ENCODE results near the gene COL19A1. TPM values are rescaled to one million over a fixed set of nuclear protein-coding genes. Genes with fewer than 3 reads are reported as not detected.
"Not testable (repeated sequence)": the region's sequence is repeated elsewhere in the genome, so short reads cannot be mapped to it uniquely, and the experiment has no call there.

Gene COL19A1
- total RNA-seq, 1 experiment from 2014 or later: not detected

GRCh38 chr6:69887714-69888345 lies 21.5 kb downstream of the COL19A1 start:
- DNase-seq (ENCODE audit: low read depth, low spot score): no peak
- POLR2A ChIA-PET: no interaction called here

GRCh38 chr6:69888482-69889233 lies 22.3 kb downstream of the COL19A1 start:
- no TSS peak for BruUV-seq (replicated peaks)
- no peaks in the 10 kb centered on the region for H3K9me3 ChIP-seq (ENCODE audit: control insufficient read depth, insufficient read depth, low read depth, low read length)
- H3K36me3 ChIP-seq (ENCODE audit: control insufficient read depth, insufficient read depth, low read length): no peaks in the 10 kb centered on the region
- TF ChIP-seq, protein P1, sequence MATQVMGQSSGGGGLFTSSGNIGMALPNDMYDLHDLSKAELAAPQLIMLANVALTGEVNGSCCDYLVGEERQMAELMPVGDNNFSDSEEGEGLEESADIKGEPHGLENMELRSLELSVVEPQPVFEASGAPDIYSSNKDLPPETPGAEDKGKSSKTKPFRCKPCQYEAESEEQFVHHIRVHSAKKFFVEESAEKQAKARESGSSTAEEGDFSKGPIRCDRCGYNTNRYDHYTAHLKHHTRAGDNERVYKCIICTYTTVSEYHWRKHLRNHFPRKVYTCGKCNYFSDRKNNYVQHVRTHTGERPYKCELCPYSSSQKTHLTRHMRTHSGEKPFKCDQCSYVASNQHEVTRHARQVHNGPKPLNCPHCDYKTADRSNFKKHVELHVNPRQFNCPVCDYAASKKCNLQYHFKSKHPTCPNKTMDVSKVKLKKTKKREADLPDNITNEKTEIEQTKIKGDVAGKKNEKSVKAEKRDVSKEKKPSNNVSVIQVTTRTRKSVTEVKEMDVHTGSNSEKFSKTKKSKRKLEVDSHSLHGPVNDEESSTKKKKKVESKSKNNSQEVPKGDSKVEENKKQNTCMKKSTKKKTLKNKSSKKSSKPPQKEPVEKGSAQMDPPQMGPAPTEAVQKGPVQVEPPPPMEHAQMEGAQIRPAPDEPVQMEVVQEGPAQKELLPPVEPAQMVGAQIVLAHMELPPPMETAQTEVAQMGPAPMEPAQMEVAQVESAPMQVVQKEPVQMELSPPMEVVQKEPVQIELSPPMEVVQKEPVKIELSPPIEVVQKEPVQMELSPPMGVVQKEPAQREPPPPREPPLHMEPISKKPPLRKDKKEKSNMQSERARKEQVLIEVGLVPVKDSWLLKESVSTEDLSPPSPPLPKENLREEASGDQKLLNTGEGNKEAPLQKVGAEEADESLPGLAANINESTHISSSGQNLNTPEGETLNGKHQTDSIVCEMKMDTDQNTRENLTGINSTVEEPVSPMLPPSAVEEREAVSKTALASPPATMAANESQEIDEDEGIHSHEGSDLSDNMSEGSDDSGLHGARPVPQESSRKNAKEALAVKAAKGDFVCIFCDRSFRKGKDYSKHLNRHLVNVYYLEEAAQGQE (IDR thresholded peaks at IDR 0.05; ENCODE audit: insufficient read depth in 1 of 2, low read depth in 2 of 2, low read length in 1 of 2): no peak
- TF ChIP-seq TCF7L2 (IDR thresholded peaks at IDR 0.05; ENCODE audit: low read depth, low read length) (no peak), POLR2AphosphoS5 (IDR thresholded peaks at IDR 0.05; ENCODE audit: low read depth, low read length) (no peak), CTCF (IDR thresholded peaks at IDR 0.05) (no peak), SIN3A (IDR thresholded peaks at IDR 0.05; ENCODE audit: borderline replicate concordance, insufficient read depth, low read depth, low read length) (no peak)
- H3K4me1 ChIP-seq (ENCODE audit: control insufficient read depth, insufficient read depth, low read length): no peaks in the 10 kb centered on the region
- in situ Hi-C loops (cut with HindIII; ENCODE audit: low pct_unique_long_range_greater_than_20kb, low sequenced_read_pairs) (no loop called here), intact Hi-C loops (cut with micrococcal nuclease; ENCODE audit: unreplicated experiment) (no loop called here)
- ATAC-seq: no peak
- H3K27ac ChIP-seq (ENCODE audit: low read length): no peak overlapping the region
- no peaks in the 10 kb centered on the region for H3K27me3 ChIP-seq (ENCODE audit: control insufficient read depth, insufficient read depth, low read length)
- no peak overlapping the region for H3K4me3 ChIP-seq (ENCODE audit: low read depth in 2 of 2, low read length in 2 of 2)
- POLR2A ChIA-PET: no interaction called here
- no peak for DNase-seq (ENCODE audit: low read depth, low spot score)
- CTCF ChIA-PET: no interaction called here

More at GRCh38 chr6:69887714-69888345, 21.5 kb downstream of the COL19A1 start:
- Histone ChIP-seq H3K27me3 (ENCODE audit: control insufficient read depth, insufficient read depth, low read length) (no peaks in the 10 kb centered on the region), H3K4me1 (ENCODE audit: control insufficient read depth, insufficient read depth, low read length) (no peaks in the 10 kb centered on the region), H3K36me3 (ENCODE audit: control insufficient read depth, insufficient read depth, low read length) (no peaks in the 10 kb centered on the region), H3K9me3 (ENCODE audit: control insufficient read depth, insufficient read depth, low read depth, low read length) (no peaks in the 10 kb centered on the region), H3K4me3 (ENCODE audit: low read depth in 2 of 2, low read length in 2 of 2) (no peak overlapping the region), H3K27ac (ENCODE audit: low read length) (no peak overlapping the region)
- BruUV-seq (replicated peaks): no TSS peak
- TF ChIP-seq SIN3A (IDR thresholded peaks at IDR 0.05; ENCODE audit: borderline replicate concordance, insufficient read depth, low read depth, low read length): no peak
- TF ChIP-seq POLR2AphosphoS5 (IDR thresholded peaks at IDR 0.05; ENCODE audit: low read depth, low read length): no peak
- TF ChIP-seq TCF7L2 (IDR thresholded peaks at IDR 0.05; ENCODE audit: low read depth, low read length): no peak
- no peak for TF ChIP-seq CTCF (IDR thresholded peaks at IDR 0.05)
- TF ChIP-seq, protein P1 (IDR thresholded peaks at IDR 0.05; ENCODE audit: insufficient read depth in 1 of 2, low read depth in 2 of 2, low read length in 1 of 2): no peak
- CTCF ChIA-PET: no interaction called here
- ATAC-seq: no peak
- in situ Hi-C loops (cut with HindIII; ENCODE audit: low pct_unique_long_range_greater_than_20kb, low sequenced_read_pairs): no loop called here
- intact Hi-C loops (cut with micrococcal nuclease; ENCODE audit: unreplicated experiment): no loop called here

DNA sequence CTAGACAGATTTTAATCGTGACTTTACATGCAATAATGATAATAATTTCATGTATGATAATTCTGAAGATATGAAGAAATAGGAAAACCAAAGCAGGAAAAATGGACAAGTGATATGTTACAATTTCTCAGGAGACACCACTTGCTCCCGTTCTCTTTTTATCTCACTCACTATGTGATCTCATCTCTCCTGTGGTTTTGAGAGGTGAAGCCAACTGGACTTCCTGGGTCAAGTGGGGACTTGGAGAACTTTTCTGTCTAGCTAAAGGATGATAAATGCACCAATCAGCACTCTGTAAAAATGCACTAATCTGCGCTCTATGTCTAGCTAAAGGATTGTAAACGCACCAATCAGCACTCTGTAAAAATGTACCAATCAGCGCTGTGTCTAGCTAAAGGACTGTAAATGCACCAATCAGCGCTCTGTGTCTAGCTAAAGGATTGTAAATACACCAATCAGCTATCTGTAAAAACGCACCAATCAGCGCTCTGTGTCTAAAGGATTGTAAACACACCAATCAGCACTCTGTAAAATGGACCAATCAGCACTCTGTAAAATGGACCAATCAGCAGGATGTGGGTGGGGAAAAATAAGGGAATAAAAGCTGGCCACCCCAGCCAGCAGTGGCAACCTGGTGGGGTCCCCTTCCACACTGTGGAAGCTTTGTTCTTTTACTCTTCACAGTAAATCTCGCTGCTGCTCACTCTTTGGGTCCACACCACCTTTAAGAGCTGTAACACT lies 23.0 kb downstream of the COL19A1 start:
- H3K9me3 ChIP-seq (ENCODE audit: control insufficient read depth, insufficient read depth, low read depth, low read length); H3K4me1 ChIP-seq (ENCODE audit: control insufficient read depth, insufficient read depth, low read length); in situ Hi-C loops (cut with HindIII; ENCODE audit: low pct_unique_long_range_greater_than_20kb, low sequenced_read_pairs); H3K4me3 ChIP-seq (ENCODE audit: low read depth in 2 of 2, low read length in 2 of 2); DNase-seq (ENCODE audit: low read depth, low spot score); H3K36me3 ChIP-seq (ENCODE audit: control insufficient read depth, insufficient read depth, low read length); H3K27ac ChIP-seq (ENCODE audit: low read length); CTCF ChIA-PET; BruUV-seq (replicated peaks); POLR2A ChIA-PET; intact Hi-C loops (cut with micrococcal nuclease; ENCODE audit: unreplicated experiment); H3K27me3 ChIP-seq (ENCODE audit: control insufficient read depth, insufficient read depth, low read length); ATAC-seq: not testable (repeated sequence)
